GM23338 (cell line): ENCODE data around the gene DIAPH1.

ENCODE experiments used
- CTCF ChIP-seq, 2 experiments: fragments of 200-600 bp in 1 of 2; sonication (generic) in 1 of 2; conservative IDR thresholded peaks; 2 replicates each; pipeline versions ENCODE4 v1.5.1 to v1.6.1; 2016 to 2017; ENCODE audit warnings: antibody characterized with exemption in 2 of 2, low read depth in 2 of 2, mild to moderate bottlenecking in 2 of 2, moderate library complexity in 1 of 2
- EZH2phosphoT487 ChIP-seq: fragments of 200-600 bp; sonication (generic); IDR thresholded peaks from one replicate; pipeline ENCODE4 v1.8.1; 2018; ENCODE audit warnings: antibody characterized with exemption; ENCODE audit not compliant: unreplicated experiment
- STAT1 ChIP-seq: IDR thresholded peaks from one replicate; pipeline ENCODE4 v1.6.1; 2016; ENCODE audit warnings: antibody characterized with exemption; ENCODE audit not compliant: unreplicated experiment

GRCh38 chr5:141515946-141516671 is 102.7 kb downstream of the DIAPH1 start:
- TF ChIP-seq CTCF (conservative IDR thresholded peaks at IDR 0.05; ENCODE audit: low read depth in 2 of 2) (no peak), STAT1 (no peak), EZH2phosphoT487 (no peak)
